Heart left ventricle (tissue), 13 donors: ENCODE data around the gene MAN1C1.

Experiments
- CTCF ChIP-seq, 12 donors: fragments of 200-600 bp; sonication (generic) in 4 of 12; IDR thresholded peaks; one replicate each; pipeline versions ENCODE4 v1.5.0 to v1.8.0; 2018 to 2022; ENCODE audit warnings: antibody characterized with exemption in 12 of 12, mild to moderate bottlenecking in 5 of 12
- POLR2A ChIP-seq, 2 donors: fragments of 450-650 bp; IDR thresholded peaks; one replicate each; pipeline ENCODE4 v1.6.1; 2017; ENCODE audit warnings: antibody characterized with exemption in 2 of 2, mild to moderate bottlenecking in 2 of 2, moderate library complexity in 2 of 2
- donor health status: ischemic (EF 13 %, LVEDD 7.1; RV severe dilation, severe dysfunction).
- donor health status: DM: no; HTN: yes; CAD: no.
- donor health status: DM: no; HTN: no; CAD: no.
- donor health status: ischemic (EF 25% LVEDD 6.9; RV normal size, moderate dysfunction).
- donor health status: ischemic (EF 25% LVEDD 5.7; RV mildly dilated, moderate dysfunction).
- donor health status: ischemic (EF 35%, LVEDD 5.7; RV mildly dilated, moderate dysfunction).
- donor health status: nonischemic (EF 11% LVEDD 7.7; RV severe dilation, severe dysfunction).
- donor health status: DM: yes; HTN: yes; CAD: no.
- donor health status: PGD.
- donor health status: ischemic (EF 29% LVEDD 5.4; RV normal size, mild dysfunction).
- donor health status: nonischemic (EF 23%, LVEDD 6.1; RV moderate dilation, normal function).

GRCh38 chr1:25748531-25749205, 132.1 kb downstream of the MAN1C1 start:
- no peak for TF ChIP-seq CTCF (IDR thresholded peaks at IDR 0.05)
- TF ChIP-seq POLR2A (IDR thresholded peaks at IDR 0.05) = no peak
